Endothelial cell of hepatic sinusoid (primary cell): ENCODE results near the gene ACY1.

Experiments used
- in situ Hi-C: cut with HindIII; loops from 2 replicates; pipeline ENCODE4 v1.10.0; 2017; ENCODE audit warnings: low sequenced_read_pairs

The ACY1 gene

DNA sequence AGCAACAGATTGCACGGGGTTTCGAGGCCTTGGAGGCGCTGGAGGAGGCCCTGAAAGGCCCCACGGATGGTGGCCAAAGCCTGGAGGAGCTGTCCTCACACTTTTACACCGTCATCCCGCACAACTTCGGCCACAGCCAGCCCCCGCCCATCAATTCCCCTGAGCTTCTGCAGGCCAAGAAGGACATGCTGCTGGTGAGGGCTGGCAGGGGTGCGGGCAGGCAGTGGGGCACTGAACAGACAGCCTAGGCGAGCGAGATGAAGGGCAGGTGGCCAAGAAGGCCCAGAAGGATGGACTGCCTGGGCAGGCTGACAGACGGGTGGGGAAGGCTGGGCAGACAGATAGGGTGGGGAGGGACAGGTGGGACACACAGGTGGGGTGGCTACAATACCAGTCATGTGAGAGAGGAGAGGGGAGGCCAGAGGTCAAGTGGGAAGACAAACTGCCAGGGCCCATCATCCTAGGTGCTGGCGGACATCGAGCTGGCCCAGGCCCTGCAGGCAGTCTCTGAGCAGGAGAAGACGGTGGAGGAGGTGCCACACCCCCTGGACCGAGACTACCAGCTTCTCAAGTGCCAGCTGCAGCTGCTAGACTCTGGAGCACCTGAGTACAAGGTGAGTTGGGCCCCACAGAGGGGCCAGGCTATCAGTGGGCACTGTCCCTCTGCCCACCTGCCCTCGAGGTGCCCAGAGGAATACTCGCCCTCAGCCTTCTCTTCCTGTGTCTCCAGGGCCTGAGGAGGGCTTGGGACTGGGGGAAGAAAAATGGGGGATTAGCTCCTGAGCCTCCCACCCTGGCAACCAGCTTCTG is 38.1 kb upstream of the ACY1 start:
- in situ Hi-C loops, result loop anchor here (10.0 kb wide), 1 partner anchor 50 kb away; the partner anchor contains the start of gene RPL29

DNA sequence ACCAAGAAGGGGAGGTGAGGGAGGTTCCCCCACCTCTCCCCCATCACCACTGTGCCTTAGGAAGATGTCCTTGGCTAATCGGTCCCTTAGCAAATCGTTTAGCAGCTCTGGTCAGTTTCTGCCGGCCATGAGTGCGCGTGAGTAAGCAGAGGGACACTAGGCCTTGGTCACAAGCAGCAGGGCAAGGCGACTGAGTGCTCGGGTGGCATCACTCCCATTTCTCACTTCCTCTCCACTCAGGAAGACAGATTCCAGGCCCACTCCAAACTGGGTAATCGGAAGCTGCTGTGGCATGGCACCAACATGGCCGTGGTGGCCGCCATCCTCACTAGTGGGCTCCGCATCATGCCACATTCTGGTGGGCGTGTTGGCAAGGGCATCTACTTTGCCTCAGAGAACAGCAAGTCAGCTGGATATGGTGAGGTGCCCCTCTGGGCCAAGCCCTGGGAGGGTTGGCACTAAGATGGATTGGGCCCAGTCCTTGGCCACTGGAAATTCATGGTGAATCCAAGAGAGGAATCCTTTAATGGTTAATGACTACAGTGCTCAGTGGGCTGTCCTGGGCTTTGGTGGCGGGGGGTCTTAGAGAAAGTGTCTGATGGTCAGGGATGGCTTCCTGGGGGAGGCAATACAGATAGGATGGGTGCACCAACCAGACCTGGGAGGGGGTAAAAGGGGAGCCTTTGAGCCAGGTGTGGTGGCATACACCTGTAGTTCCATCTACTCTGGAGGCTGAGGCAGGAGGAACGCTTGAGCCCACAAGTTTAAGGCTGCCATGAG is 37.2 kb upstream of the ACY1 start:
- in situ Hi-C loops, result loop anchor here (10.0 kb wide), 1 partner anchor 49 kb away; the partner anchor contains the start of gene RPL29

DNA sequence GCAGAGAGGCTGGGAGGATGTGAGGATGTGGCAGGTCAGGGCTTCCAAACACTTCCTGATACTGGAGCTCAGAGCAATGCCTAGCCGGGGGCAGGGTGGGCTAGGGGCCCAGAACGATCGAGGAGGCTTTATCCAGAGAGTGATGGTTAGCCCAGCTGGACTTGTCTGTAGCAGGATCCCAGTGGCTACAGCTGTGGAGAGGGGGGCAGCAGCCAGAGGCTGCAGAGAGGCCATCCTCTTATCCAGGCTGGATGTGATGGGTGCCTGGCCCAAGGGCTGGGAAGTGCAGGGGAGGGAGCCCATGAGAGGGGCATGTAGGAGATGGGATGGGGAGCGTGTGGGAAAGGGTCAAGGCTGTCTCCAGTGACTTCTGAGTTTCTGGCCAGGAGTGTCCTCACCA is 36.5 kb upstream of the ACY1 start:
- in situ Hi-C loops, result loop anchor here (10.0 kb wide), 1 partner anchor 48 kb away; the partner anchor contains the start of gene RPL29

DNA sequence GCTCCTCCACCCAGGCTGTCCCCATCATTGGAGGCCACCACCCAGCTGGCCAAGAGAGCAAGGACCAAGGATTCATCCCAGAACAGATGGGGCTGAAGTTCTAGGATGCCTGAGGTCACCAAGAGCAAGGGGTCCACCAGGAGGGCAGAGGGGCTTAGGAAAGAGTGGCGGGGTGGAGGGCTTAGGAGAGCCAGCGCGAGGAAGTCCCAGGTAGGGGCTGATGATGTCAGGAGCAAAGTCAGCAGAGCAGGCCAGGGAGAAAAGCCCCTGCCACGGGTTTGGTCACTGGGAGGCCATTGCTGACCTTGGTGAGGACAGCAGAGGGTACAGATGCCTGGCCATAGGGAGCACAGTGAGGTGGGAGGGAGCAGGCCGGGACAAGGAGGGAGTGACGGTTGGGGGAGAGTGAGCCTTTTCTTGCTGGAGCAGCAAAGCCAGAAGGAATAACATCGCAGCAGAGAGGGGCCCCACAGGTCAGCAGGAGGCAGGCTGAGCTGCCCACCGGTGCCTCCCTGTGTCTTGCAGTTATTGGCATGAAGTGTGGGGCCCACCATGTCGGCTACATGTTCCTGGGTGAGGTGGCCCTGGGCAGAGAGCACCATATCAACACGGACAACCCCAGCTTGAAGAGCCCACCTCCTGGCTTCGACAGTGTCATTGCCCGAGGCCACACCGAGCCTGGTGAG is 36.0 kb upstream of the ACY1 start:
- in situ Hi-C loops, result loop anchor here (10.0 kb wide), 1 partner anchor 47 kb away; the partner anchor contains the start of gene RPL29

DNA sequence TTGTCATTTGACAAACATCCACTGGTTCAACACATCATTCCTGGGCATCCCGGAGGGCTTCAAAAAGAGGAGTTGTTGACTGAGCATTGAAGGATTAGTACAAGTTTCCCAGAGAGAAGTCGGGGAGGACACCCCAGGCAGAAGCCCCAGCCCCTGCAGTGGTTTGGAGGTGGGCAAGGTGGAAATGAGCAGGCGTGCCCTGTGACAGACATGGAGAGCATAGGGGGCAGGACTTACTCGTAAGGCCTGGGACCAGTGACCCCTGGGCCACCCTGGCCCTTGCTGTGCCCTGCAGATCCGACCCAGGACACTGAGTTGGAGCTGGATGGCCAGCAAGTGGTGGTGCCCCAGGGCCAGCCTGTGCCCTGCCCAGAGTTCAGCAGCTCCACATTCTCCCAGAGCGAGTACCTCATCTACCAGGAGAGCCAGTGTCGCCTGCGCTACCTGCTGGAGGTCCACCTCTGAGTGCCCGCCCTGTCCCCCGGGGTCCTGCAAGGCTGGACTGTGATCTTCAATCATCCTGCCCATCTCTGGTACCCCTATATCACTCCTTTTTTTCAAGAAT is 35.2 kb upstream of the ACY1 start:
- in situ Hi-C loops, result loop anchor here (10.0 kb wide), 1 partner anchor 47 kb away; the partner anchor contains the start of gene RPL29

DNA sequence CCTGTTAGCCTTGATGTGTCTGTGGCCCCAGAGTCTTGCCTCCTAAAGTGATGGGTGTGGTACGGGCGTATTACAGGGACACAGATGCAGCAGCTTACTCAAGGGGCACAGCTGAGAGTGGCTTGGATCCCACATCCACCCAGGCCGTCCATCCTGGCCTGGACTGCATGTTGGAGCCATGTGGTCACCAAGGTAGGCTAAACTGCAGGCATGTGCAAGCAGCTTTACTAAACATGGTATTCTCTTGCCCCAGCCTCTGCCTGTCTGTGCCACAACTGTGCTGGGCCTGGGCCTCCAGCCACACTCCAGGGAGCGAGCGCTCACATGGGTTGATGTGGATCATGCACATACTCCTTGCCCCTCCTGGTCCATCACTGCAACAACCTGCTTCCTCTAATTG is 34.2 kb upstream of the ACY1 start:
- in situ Hi-C loops, result loop anchor here (10.0 kb wide), 1 partner anchor 46 kb away; the partner anchor contains the start of gene RPL29

DNA sequence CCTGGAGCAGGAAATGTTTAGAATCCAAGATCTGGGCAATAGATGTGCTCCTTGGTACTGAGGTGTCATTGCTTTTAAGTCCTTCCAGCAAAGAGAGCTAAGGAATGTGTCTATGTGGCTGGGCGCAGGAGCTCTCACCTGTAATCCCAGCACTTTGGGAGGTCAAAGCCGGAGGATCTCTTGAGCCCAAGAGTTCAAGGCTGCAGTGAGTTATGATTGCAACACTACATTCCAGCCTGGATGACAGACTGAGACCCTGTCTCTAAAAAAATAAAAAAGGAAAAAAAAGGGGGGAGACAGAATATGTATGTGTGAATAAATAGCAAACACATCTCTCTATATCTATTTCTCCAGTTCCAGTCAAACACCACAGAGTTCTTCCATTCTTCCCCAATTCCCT is 32.4 kb upstream of the ACY1 start:
- in situ Hi-C loops, result no loop called here

DNA sequence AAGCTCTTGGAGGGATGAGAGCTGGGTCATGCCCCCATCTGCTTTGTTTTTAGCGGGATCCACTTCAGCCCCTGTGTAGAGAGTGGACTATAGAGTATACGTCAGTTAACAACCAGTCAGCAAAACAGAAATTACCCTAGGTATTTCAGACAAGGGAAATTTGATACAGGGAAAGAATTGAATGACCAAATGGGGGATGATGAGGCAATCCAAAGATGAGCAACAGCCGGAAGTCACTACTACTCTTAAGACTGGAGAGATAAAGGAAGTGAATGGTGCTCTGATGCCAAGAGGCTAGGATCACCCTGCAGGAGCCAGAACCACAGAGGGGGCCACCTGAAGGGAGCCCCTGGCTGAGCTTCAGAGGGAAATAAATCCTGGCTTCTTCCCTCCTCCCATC is 29.9 kb upstream of the ACY1 start:
- in situ Hi-C loops, result no loop called here

DNA sequence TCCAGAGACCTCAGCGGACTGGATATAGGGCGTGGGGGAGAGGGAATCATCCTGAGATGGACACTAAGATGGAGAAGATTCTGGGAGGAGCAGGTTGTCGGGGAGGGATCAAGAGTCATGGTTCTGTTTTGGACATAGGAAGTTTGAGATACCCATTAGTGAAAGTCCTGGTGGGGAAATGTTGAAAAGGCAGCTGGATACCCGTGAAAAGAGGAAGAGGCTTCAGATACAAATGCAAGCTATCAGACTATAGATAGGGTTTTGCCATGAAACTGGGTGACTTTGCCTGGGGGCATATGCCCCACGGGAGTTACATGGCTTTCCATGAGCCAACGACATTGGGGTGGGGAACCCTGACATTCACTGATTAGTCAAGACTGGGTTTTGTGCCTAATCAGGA is 29.2 kb upstream of the ACY1 start:
- in situ Hi-C loops, result no loop called here

DNA sequence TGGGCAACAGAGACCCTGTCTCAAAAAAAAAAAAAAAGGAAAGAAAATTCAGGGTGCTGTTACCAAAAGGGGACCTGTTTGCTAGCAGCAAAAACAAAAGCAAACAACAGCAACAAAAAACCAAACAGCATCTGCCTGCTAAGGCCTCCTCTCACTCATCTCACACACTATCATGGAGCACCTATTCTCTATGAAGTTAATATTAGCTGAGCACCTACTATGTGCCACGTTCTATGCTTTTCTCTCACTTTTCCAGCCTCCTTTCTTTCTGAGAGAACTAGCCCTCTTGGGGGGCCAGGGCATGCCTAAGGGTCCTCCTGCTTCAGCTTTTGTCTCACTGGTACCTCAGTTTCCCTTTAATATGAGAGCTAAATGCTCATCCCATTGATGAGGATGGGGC is 28.6 kb upstream of the ACY1 start:
- in situ Hi-C loops, result no loop called here

DNA sequence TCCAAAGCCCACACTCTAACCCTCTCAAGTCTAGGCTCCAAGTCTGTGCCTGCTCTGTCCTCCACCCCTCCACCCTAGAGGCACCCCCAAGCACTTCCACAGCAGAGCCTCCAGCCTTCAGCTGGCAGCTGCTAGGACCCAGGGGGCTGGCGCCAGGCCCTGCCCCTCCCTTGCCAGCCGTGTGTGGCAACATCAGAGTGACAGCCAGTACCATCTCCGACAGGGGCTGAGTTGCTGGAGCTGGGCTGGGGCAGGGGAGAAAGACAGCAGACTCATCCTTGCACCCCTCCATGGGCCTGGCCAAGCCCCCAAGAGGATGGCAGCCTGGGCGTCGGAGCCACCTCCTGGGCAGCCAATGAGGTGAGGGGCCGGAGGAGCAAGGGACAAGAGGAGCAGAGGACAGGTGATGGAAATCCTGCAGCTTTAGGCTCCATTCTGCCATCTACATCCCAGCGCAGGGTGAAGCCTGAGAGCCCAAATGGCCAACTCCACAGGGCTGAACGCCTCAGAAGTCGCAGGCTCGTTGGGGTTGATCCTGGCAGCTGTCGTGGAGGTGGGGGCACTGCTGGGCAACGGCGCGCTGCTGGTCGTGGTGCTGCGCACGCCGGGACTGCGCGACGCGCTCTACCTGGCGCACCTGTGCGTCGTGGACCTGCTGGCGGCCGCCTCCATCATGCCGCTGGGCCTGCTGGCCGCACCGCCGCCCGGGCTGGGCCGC is 28.0 kb upstream of the ACY1 start, which contains the start of gene GPR62:
TSS of gene GPR62 (plus strand) at position 207 of the 718 bp plus-strand sequence. CDS start at position 479, 272 bp downstream.
- in situ Hi-C loops, result no loop called here

DNA sequence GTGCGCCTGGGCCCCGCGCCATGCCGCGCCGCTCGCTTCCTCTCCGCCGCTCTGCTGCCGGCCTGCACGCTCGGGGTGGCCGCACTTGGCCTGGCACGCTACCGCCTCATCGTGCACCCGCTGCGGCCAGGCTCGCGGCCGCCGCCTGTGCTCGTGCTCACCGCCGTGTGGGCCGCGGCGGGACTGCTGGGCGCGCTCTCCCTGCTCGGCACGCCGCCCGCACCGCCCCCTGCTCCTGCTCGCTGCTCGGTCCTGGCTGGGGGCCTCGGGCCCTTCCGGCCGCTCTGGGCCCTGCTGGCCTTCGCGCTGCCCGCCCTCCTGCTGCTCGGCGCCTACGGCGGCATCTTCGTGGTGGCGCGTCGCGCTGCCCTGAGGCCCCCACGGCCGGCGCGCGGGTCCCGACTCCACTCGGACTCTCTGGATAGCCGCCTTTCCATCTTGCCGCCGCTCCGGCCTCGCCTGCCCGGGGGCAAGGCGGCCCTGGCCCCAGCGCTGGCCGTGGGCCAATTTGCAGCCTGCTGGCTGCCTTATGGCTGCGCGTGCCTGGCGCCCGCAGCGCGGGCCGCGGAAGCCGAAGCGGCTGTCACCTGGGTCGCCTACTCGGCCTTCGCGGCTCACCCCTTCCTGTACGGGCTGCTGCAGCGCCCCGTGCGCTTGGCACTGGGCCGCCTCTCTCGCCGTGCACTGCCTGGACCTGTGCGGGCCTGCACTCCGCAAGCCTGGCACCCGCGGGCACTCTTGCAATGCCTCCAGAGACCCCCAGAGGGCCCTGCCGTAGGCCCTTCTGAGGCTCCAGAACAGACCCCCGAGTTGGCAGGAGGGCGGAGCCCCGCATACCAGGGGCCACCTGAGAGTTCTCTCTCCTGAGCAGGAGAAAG is 27.2 kb upstream of the ACY1 start:
- in situ Hi-C loops, result no loop called here

DNA sequence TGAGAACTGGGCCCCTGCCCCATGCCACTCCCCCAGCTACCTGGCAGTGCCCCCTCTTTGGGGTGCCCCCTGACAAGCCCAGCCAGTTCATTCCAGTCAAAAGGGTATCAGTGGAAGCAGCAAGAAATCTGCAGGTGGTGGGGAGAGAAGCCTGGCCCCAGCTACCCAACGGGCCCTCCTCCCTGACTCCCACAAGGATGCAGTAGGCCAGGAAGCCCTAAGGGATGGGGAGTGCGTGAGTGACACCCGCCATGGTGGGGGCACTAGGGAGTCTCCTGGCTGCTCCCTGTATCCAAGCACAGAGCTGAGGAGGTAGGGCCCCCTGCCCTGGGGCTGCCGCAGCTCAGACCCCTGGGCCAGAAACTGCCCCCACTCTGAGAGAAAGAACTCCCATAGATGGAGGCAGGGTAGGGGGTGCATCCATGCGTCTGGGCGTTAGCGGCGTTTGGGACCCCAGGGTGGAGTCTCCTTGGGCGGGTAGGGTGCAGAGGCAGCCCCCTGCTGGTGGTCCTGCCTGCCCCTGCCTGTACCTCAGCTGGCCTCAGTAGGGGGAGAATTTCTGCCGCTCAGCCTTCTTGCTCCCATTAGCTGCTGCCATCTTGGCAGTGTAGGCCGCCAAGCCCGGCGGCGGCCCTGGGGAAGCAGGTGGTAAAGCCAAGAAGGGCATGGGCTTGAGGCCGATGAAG is 25.7 kb upstream of the ACY1 start:
- in situ Hi-C loops, result no loop called here

DNA sequence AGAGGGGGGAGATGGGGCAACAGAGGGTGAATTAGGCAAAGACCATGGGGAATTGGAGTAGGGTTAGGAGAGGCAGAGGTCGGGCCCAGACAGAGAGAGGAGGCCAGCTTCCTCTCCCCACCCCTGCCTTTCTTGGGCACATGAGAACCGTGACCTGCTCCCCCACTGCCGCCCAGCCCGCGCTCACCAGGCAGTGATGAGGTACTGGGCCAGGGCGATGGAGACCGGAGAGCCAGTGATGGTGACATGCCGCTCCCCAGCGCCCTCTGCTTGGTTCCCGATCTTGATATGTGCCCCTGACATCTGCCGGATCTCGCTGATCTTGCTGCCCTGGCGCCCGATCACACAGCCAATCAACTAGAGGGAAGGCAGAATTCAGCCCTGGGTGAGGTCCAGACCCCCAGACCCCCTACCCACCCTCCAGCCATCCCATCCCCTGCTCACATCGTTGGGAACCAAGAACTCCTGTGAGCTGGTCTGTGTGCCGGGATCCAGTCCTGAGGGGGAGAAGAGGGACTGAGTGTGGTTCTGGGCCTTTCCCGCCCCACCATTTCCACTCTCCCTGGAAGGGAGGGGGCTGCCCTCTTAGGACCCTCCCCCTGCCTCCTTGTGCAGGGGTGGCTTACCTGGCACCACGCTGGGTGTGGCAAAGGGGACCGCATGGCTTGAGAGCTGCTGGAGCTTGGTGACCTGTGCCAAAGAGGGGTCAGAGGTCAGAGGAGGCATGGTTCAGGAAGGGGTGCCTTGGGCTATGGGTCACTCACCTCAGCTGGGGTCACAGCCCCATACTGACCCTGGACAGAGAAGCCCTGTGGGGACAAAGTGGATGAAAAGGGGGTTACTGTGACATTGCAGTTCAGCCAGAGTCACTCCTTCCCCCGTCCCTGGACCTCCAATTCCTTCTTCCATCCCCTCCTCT is 24.5 kb upstream of the ACY1 start:
- in situ Hi-C loops, result no loop called here

DNA sequence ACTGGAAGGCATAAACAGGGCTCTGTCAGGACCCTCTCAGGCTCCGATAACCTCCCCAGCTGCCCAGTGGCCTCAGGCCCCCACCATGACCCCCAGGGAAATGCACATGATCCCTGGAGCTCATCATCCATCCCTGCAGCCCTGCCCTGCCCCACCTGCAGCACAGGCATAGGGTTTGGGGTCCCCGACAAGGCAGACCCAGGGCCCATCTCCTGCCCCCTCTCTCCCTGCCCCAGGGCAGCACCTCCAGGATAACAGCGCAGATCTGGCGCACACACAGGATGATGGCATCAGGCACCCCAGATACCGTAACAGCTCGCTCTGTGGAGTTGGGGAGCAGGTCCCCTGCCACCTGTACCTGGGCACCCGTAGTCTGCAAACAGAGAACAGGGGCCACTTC is 23.7 kb upstream of the ACY1 start:
- in situ Hi-C loops, result loop anchor here (10.0 kb wide), 2 partner anchors 65 to 135 kb away; no protein-coding TSS in a partner anchor

DNA sequence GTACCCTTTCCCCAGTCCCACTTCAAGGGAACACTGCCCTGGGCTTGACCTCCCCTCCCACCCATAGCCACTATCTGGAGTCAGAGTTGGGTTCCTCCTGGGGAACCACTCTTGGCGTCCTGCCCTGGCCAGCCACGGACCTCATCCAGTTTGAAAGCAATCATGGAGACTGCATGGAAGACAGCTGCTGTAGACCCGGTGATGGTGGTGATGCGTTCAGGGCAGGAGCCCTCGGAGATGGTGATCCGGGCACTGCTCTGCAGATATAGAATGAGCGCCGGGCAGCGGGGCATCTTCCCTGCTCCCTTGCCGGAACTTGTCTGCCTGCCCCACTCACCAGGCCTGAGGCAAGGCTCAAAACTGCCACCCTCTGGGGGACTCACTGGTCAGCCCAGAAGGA is 22.9 kb upstream of the ACY1 start:
- in situ Hi-C loops, result loop anchor here (10.0 kb wide), 2 partner anchors 66 to 134 kb away; no protein-coding TSS in a partner anchor

DNA sequence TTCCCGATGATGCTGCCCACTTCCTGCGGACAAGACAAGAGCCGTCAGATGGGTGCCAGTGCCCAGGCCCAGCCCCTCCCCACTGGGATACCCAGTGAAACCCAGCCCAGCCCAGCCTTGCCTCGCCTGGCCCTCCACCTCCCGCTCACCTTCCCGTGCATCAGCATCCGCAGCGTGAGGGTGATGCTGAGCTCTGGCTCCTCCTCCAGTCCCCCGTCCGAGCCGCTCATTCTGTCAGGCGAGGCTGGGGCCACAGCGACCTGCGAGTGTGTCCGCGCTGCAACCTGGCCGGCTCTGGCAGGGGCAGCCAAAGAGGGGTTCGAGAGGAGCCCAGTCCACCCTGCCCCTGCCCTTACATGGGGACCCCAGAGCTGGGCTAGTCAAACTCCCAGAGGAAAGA is 22.3 kb upstream of the ACY1 start:
- in situ Hi-C loops, result loop anchor here (10.0 kb wide), 2 partner anchors 66 to 134 kb away; no protein-coding TSS in a partner anchor
